ENCODE data around the gene OR3A3.

DNA sequence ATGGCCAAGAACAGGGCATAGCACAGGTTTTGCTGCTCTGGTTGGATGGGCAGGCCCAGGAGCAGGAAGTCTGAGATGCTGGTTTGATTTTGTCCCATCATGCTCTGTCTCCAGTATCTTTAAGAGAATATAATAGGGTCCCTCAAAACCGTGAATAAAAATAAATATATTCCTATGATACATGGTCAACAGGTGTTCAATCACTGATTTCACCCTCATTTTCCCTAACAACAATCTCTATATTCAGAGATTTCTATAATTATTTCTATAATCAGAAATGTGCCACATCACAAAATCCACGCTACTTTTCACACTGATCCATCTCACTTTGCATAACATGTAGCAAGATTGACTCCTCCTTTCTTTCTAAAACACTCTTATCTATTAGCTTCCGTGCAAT is 22.6 kb downstream of the OR3A3 start, which contains the start of gene OR1E2:
- no peak for TF ChIP-seq EP300 (IDR thresholded peaks at IDR 0.05)
- TF ChIP-seq, protein P1, sequence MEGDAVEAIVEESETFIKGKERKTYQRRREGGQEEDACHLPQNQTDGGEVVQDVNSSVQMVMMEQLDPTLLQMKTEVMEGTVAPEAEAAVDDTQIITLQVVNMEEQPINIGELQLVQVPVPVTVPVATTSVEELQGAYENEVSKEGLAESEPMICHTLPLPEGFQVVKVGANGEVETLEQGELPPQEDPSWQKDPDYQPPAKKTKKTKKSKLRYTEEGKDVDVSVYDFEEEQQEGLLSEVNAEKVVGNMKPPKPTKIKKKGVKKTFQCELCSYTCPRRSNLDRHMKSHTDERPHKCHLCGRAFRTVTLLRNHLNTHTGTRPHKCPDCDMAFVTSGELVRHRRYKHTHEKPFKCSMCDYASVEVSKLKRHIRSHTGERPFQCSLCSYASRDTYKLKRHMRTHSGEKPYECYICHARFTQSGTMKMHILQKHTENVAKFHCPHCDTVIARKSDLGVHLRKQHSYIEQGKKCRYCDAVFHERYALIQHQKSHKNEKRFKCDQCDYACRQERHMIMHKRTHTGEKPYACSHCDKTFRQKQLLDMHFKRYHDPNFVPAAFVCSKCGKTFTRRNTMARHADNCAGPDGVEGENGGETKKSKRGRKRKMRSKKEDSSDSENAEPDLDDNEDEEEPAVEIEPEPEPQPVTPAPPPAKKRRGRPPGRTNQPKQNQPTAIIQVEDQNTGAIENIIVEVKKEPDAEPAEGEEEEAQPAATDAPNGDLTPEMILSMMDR (IDR thresholded peaks at IDR 0.05): no peak
